HuH-7 (cell line): ENCODE results near the gene LRRC10.
"Not testable (repeated sequence)": the region's sequence is repeated elsewhere in the genome, so short reads cannot be mapped to it uniquely, and the experiment has no call there.

Source experiments
- DNase-seq: peaks from one replicate; pipeline ENCODE4 v3.0.0; 2011; ENCODE audit warnings: low spot score

Gene LRRC10

GRCh38 chr12:69619050-69619449 is 8.3 kb upstream of the LRRC10 start:
- DNase-seq = no peak

GRCh38 chr12:69616025-69616424 is 5.3 kb upstream of the LRRC10 start:
- DNase-seq = no peak

GRCh38 chr12:69613351-69613750 is 2.6 kb upstream of the LRRC10 start:
- DNase-seq = no peak

GRCh38 chr12:69610126-69610525 is 581 bp downstream of the LRRC10 start:
- no peak for DNase-seq

- DNase-seq = no peak
These were observed 2.6 kb downstream of the LRRC10 start for GRCh38 chr12:69608114-69608513.

- DNase-seq = not testable (repeated sequence)
These were observed 6.4 kb downstream of the LRRC10 start for GRCh38 chr12:69604275-69604674.

- not testable (repeated sequence) for DNase-seq
These were observed 7.2 kb downstream of the LRRC10 start for GRCh38 chr12:69603556-69603955.

- DNase-seq = no peak
These were observed 7.8 kb downstream of the LRRC10 start for GRCh38 chr12:69602954-69603353.

- no peak for DNase-seq
These were observed 8.6 kb downstream of the LRRC10 start for GRCh38 chr12:69601962-69602685.

GRCh38 chr12:69600804-69601203 is 9.9 kb downstream of the LRRC10 start:
- DNase-seq = no peak

GRCh38 chr12:69598174-69598753 is 12.4 kb downstream of the LRRC10 start:
- DNase-seq = no peak

GRCh38 chr12:69595689-69596088 is 15.0 kb downstream of the LRRC10 start:
- no peak for DNase-seq

- no peak for DNase-seq
These were observed 21.6 kb downstream of the LRRC10 start for GRCh38 chr12:69589082-69589481.

GRCh38 chr12:69588527-69588926 is 22.2 kb downstream of the LRRC10 start:
- DNase-seq = no peak

GRCh38 chr12:69585189-69586062 is 25.3 kb downstream of the LRRC10 start, which contains the start of gene CCT2:
TSS of gene CCT2 (plus strand) at chr12:69585459. CDS start at chr12:69585522, 63 bp downstream.
- DNase-seq = peak; percentile 92

- peak; percentile 42 for DNase-seq
These were observed 27.5 kb downstream of the LRRC10 start for GRCh38 chr12:69583203-69583602.

GRCh38 chr12:69580074-69580473 is 30.6 kb downstream of the LRRC10 start:
- DNase-seq = no peak

GRCh38 chr12:69579029-69579428 is 31.7 kb downstream of the LRRC10 start:
- DNase-seq = no peak

- DNase-seq = no peak
These were observed 32.4 kb downstream of the LRRC10 start for GRCh38 chr12:69578283-69578682.

- no peak for DNase-seq
These were observed 35.4 kb downstream of the LRRC10 start for GRCh38 chr12:69575346-69575745.

- no peak for DNase-seq
These were observed 39.9 kb downstream of the LRRC10 start for GRCh38 chr12:69570545-69571399.

- DNase-seq = no peak
These were observed 40.6 kb downstream of the LRRC10 start for GRCh38 chr12:69570000-69570516.
